GM12878 (cell line): Measurements from ENCODE around the gene CBLB. TPM values are rescaled to one million over a fixed set of nuclear protein-coding genes. Genes with fewer than 3 reads are reported as not detected.

Source experiments
- ATAC-seq: fragments of 200-7000 bp; cut with Tn5 transposase; 3 replicates; pipeline ENCODE4 v1.9.1; 2020; ENCODE audit warnings: mild to moderate bottlenecking, moderate library complexity
- BruUV-seq: library from RNA; stranded (reverse); fragments of 400-500 nt; replicated peaks from 2 replicates; lab custom pipeline; 2021; lab: Mats Ljungman, UMichigan
- CTCF ChIA-PET: fragments of 300-600 bp; sonication (Branson Sonifier 250); formaldehyde crosslinking; extraction: SDS; loops from one replicate; lab custom pipeline; 2021; ENCODE audit warnings: inconsistent platforms; lab: Yijun Ruan, JAX
- POLR2A ChIA-PET: fragments of 350-600 bp; formaldehyde crosslinking; extraction: SDS; loops from one replicate; lab custom pipeline; 2021; ENCODE audit warnings: inconsistent platforms; lab: Charles Lee
- RAD21 ChIA-PET: fragments of 300-600 bp; sonication (Branson Sonifier 250); formaldehyde crosslinking; loops from one replicate; lab custom pipeline; 2023; ENCODE audit warnings: antibody characterized with exemption; ENCODE audit not compliant: unreplicated experiment; lab: Charles Lee
- SMC1A ChIA-PET: fragments of 300-600 bp; sonication (Branson Sonifier 250); formaldehyde crosslinking; loops from one replicate; lab custom pipeline; 2023; ENCODE audit not compliant: unreplicated experiment, uncharacterized antibody; lab: Charles Lee
- DNase-seq: peaks from one replicate; pipeline ENCODE4 v3.0.0-alpha.2; 2011; ENCODE audit warnings: low read depth, low spot score
- FAIRE-seq: peaks from 3 replicates; lab custom pipeline; 2011; peaks lifted over from hg19 to GRCh38; lab: Jason Lieb, UNC
- H2AFZ ChIP-seq: 2 replicates; pipeline ENCODE4 v1.6.0; 2011; ENCODE audit warnings: low read depth, low read length, control low read depth; ENCODE audit not compliant: control insufficient read depth
- H3K27ac ChIP-seq: 2 replicates; pipeline ENCODE4 v1.5.1; 2011; ENCODE audit warnings: control low read depth; ENCODE audit not compliant: control insufficient read depth, insufficient read depth
- H3K27me3 ChIP-seq, 2 experiments: replicated peaks in 1 of 2; 2 replicates each; pipeline versions ENCODE4 v1.6.0 to v1.6.1; 2011; ENCODE audit warnings: low read length in 1 of 2; ENCODE audit not compliant: control insufficient read depth in 2 of 2, insufficient read depth in 2 of 2
- H3K36me3 ChIP-seq, 2 experiments: 2 replicates each; pipeline ENCODE4 v1.5.1; 2011; ENCODE audit warnings: low read length in 1 of 2; ENCODE audit not compliant: control insufficient read depth in 2 of 2, insufficient read depth in 2 of 2
- H3K4me1 ChIP-seq: 2 replicates; pipeline ENCODE4 v1.6.1; 2011; ENCODE audit warnings: mild to moderate bottlenecking, low read length, moderate library complexity, mixed read lengths; ENCODE audit not compliant: control insufficient read depth, insufficient read depth
- H3K4me2 ChIP-seq: 2 replicates; pipeline ENCODE4 v1.6.0; 2011; ENCODE audit warnings: control low read depth; ENCODE audit not compliant: control insufficient read depth, insufficient read depth
- H3K4me3 ChIP-seq: fragments of 200-600 bp; sonication (generic); 2 replicates; pipeline ENCODE4 v1.5.1; 2016
- H3K79me2 ChIP-seq: 2 replicates; pipeline ENCODE4 v1.6.0; 2011; ENCODE audit warnings: low read length; ENCODE audit not compliant: control insufficient read depth, insufficient read depth
- H3K9ac ChIP-seq: 2 replicates; pipeline ENCODE4 v1.8.0; 2011; ENCODE audit warnings: low read length, control low read depth, mixed read lengths; ENCODE audit not compliant: control insufficient read depth, insufficient read depth
- H3K9me3 ChIP-seq: replicated peaks from 3 replicates; pipeline ENCODE4 v1.5.1; 2011; ENCODE audit warnings: mild to moderate bottlenecking, low read length; ENCODE audit not compliant: control insufficient read depth, insufficient read depth
- H4K20me1 ChIP-seq: 2 replicates; pipeline ENCODE4 v1.6.0; 2011; ENCODE audit not compliant: control insufficient read depth, insufficient read depth
- BACH1 ChIP-seq: fragments of 450-650 bp; IDR thresholded peaks from 2 replicates; pipeline ENCODE4 v1.6.1; 2017; ENCODE audit warnings: mild to moderate bottlenecking, borderline replicate concordance
- FOXK2 ChIP-seq: fragments of 450-650 bp; IDR thresholded peaks from 2 replicates; pipeline ENCODE4 v1.6.1; 2017; ENCODE audit warnings: mild to moderate bottlenecking, moderate library complexity
- GATAD2B ChIP-seq: fragments of 450-650 bp; conservative IDR thresholded peaks from 2 replicates; pipeline ENCODE4 v1.6.1; 2017; ENCODE audit warnings: low read depth, mild to moderate bottlenecking, moderate library complexity
- JUNB ChIP-seq: IDR thresholded peaks from 2 replicates; pipeline ENCODE4 v1.6.1; 2016; ENCODE audit warnings: antibody characterized with exemption, mild to moderate bottlenecking
- KDM1A ChIP-seq: fragments of 200-600 bp; sonication (generic); IDR thresholded peaks from 2 replicates; pipeline ENCODE4 v1.6.1; 2016; ENCODE audit warnings: borderline replicate concordance
- LARP7 ChIP-seq: fragments of 450-650 bp; IDR thresholded peaks from 2 replicates; pipeline ENCODE4 v1.6.1; 2017; ENCODE audit warnings: mild to moderate bottlenecking
- RUNX3 ChIP-seq: IDR thresholded peaks from 2 replicates; pipeline ENCODE4 v1.6.1; 2012; ENCODE audit warnings: low read length, inconsistent platforms
- STAT1 ChIP-seq: fragments of 450-650 bp; conservative IDR thresholded peaks from 2 replicates; pipeline ENCODE4 v1.6.1; 2014; ENCODE audit warnings: antibody characterized with exemption, mild to moderate bottlenecking
- ZNF384 ChIP-seq: IDR thresholded peaks from 2 replicates; pipeline ENCODE4 v1.6.1; 2012; ENCODE audit warnings: low read depth, mild to moderate bottlenecking, low read length, improper control_type of control experiment, borderline replicate concordance
- WGBS: methylation state at CpG from one replicate; pipeline ENCODE4 v1.1.6; 2016; ENCODE audit warnings: low lambda C conversion rate; ENCODE audit not compliant: insufficient replicate concordance, insufficient coverage; ENCODE audit errors: missing lambda C conversion rate; 5-methylcytosine and 5-hydroxymethylcytosine counted together
- in situ Hi-C: fragments of 300-500 bp; cut with MboI; formaldehyde crosslinking; loops from 9 replicates; pipeline ENCODE4 v1.14.3; 2018; ENCODE audit warnings: mixed read lengths
- intact Hi-C: fragments of 100-400 bp; cut with micrococcal nuclease; formaldehyde crosslinking; loops from one replicate; pipeline ENCODE4 v1.14.2; 2022; ENCODE audit not compliant: unreplicated experiment
- polyA plus RNA-seq, 11 experiments: library from polyadenylated mRNA; depleted of rRNA in 4 of 11; unstranded in 6 of 11; stranded (reverse) in 5 of 11; fragments of >200 nt; fragmentation: Nextera tagmentation in 4 of 11; fragmentation: Illumina TruSeq in 1 of 11; extraction: Ambion mirVana in 4 of 11; extraction: Trizol in 1 of 11; gene quantifications; 1 replicate in 1 of 11; 2 replicates in 10 of 11; pipeline versions ENCODE4 v1.2.1 to v1.2.3, GENCODE V29; 2011 to 2016; ENCODE audit warnings: inconsistent platforms in 2 of 11, missing spikeins in 2 of 11, low read depth in 1 of 11
- total RNA-seq, 4 experiments: library from RNA; depleted of rRNA in 3 of 4; stranded (reverse); fragments of >200 nt in 3 of 4; fragmentation: Illumina TruSeq in 1 of 4; extraction: Trizol in 1 of 4; gene quantifications; 2 replicates each; pipeline versions ENCODE4 v1.2.1 to v1.2.3, GENCODE V29; 2013 to 2021
- TF ChIP-seq, protein P1 (sequence below): IDR thresholded peaks from 2 replicates; pipeline ENCODE4 v1.6.1; 2011; ENCODE audit warnings: low read depth, mild to moderate bottlenecking, low read length, moderate library complexity, borderline replicate concordance; ENCODE audit errors: extremely low read depth
- TF ChIP-seq, protein P2 (sequence below): IDR thresholded peaks from 2 replicates; pipeline ENCODE4 v1.6.1; 2012; ENCODE audit warnings: low read length, inconsistent platforms
- TF ChIP-seq, protein P3 (sequence below): fragments of 450-650 bp; IDR thresholded peaks from 2 replicates; pipeline ENCODE4 v1.6.1; 2017; ENCODE audit warnings: mild to moderate bottlenecking

The CBLB gene
- total and polyA plus RNA-seq, 10 of the 15 experiments (the other 5 are each of a cell fraction or from before 2014, with no cell fraction given), result 17.2 to 107 (median 41.9) TPM

DNA sequence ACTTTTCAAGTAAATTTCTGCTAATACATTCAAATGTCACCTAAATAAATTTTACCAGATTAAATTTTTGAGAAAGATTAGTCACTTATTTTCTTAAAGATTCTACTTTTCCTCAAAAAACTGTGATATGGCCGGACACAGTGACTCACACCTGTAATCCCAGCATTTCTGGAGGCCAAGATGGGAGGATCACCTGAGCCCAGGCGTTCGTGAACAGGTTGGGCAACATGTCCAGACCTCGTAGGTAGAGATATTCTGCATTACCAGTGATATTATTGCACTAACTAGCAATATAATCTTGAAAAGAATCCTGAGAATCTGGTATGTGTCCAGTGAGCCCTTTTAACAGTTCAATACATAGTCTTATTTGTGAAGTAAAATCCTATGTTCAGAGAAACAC lies 61.7 kb downstream of the CBLB start:
- Histone ChIP-seq H3K27ac (no peak overlapping the region), H3K4me2 (no peak overlapping the region), H3K27me3 (no peaks in the 10 kb centered on the region), H3K79me2 (peaks cover 19% of the 10 kb centered on the region), H3K4me1 (peaks cover 13% of the 10 kb centered on the region), H3K36me3 (no peaks in the 10 kb centered on the region; a peak in 1 of 4 replicates), H4K20me1 (no peaks in the 10 kb centered on the region), H3K4me3 (no peak overlapping the region), H3K9me3 (peaks cover 2% of the 10 kb centered on the region; the same call in 2 of the 3 replicates), H2AFZ (no peak overlapping the region), H3K9ac (no peak overlapping the region)
- FAIRE-seq (no peak), ATAC-seq (no peak), DNase-seq (no peak)
- 98% methylated on average over 4 of the region's 4 CpGs for WGBS
- ChIA-PET SMC1A (interaction anchor here (0.9 to 15.5 kb wide), 3 partner anchors 15 to 802 kb away, joined by 4 to 154 read pairs (median 59); no protein-coding TSS in a partner anchor), RAD21 (interaction anchor here (1.4 kb wide), 2 partner anchors 16 to 20 kb away, joined by 6 to 7 read pairs; no protein-coding TSS in a partner anchor), POLR2A (interaction anchor here (1.7 kb wide), 1 partner anchor 9 kb away, joined by 3 read pairs; no protein-coding TSS in a partner anchor), CTCF (interaction anchor here (1.7 kb wide), 1 partner anchor 19 kb away, joined by 5 read pairs; no protein-coding TSS in a partner anchor)
- BruUV-seq, result no TSS peak
- in situ Hi-C loops (no loop called here), intact Hi-C loops (no loop called here)
- TF ChIP-seq, protein P1, sequence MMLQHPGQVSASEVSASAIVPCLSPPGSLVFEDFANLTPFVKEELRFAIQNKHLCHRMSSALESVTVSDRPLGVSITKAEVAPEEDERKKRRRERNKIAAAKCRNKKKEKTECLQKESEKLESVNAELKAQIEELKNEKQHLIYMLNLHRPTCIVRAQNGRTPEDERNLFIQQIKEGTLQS, result no peak
- TF ChIP-seq GATAD2B, result no peak
- TF ChIP-seq, protein P2, sequence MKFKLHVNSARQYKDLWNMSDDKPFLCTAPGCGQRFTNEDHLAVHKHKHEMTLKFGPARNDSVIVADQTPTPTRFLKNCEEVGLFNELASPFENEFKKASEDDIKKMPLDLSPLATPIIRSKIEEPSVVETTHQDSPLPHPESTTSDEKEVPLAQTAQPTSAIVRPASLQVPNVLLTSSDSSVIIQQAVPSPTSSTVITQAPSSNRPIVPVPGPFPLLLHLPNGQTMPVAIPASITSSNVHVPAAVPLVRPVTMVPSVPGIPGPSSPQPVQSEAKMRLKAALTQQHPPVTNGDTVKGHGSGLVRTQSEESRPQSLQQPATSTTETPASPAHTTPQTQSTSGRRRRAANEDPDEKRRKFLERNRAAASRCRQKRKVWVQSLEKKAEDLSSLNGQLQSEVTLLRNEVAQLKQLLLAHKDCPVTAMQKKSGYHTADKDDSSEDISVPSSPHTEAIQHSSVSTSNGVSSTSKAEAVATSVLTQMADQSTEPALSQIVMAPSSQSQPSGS, result no peak

DNA sequence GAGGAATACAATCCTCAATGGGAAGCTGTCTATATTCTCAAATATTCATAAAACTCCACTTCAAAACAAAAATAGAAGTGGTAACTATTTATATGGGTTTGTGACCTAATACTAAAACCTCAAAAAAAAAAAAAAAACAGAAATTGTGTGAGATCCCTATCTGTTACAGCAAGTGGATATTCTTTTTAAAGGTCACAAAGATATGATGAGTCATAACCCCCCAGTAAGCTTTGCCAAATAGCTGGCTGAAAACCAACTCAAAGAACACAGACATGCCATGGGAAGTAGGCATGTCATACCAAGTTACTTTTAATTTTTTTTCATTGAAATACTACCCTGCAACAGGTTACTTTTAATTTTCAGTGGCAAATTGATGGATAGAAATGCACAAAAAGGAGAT lies 62.5 kb downstream of the CBLB start:
- peaks cover 2% of the 10 kb centered on the region; the same call in 2 of the 3 replicates for H3K9me3 ChIP-seq
- H3K4me3 ChIP-seq, result no peak overlapping the region
- BruUV-seq, result no TSS peak
- intact Hi-C loops, result no loop called here
- no peaks in the 10 kb centered on the region for H4K20me1 ChIP-seq
- H2AFZ ChIP-seq, result no peak overlapping the region
- ATAC-seq (peak; percentile 64), DNase-seq (no peak), FAIRE-seq (no peak)
- ChIA-PET SMC1A (interaction anchor here (0.6 to 15.5 kb wide), 4 partner anchors 16 to 803 kb away, joined by 4 to 154 read pairs (median 32); no protein-coding TSS in a partner anchor), RAD21 (interaction anchor here (0.6 to 1.6 kb wide), 10 partner anchors 13 to 435 kb away, joined by 3 to 7 read pairs (median 3); no protein-coding TSS in a partner anchor), POLR2A (interaction anchor here (0.6 to 1.1 kb wide), 5 partner anchors 8 to 382 kb away, joined by 4 to 7 read pairs (median 5); no protein-coding TSS in a partner anchor), CTCF (no interaction called here)
- no peaks in the 10 kb centered on the region; a peak in 2 of 4 replicates for H3K36me3 ChIP-seq
- H3K27ac ChIP-seq, result no peak overlapping the region
- in situ Hi-C loops, result no loop called here
- H3K4me1 ChIP-seq, result peaks cover 18% of the 10 kb centered on the region
- H3K4me2 ChIP-seq, result no peak overlapping the region
- no peak overlapping the region for H3K9ac ChIP-seq
- peaks cover 25% of the 10 kb centered on the region for H3K79me2 ChIP-seq
- no peaks in the 10 kb centered on the region for H3K27me3 ChIP-seq
- no peak for TF ChIP-seq FOXK2
- TF ChIP-seq GATAD2B, result no peak
- peak; percentile 80 for TF ChIP-seq RUNX3
- TF ChIP-seq ZNF384, result peak; percentile 62; the same call in 1 of the 2 replicates
- no peak for TF ChIP-seq BACH1
- no peak for TF ChIP-seq LARP7
- TF ChIP-seq STAT1, result no peak
- TF ChIP-seq, protein P3, sequence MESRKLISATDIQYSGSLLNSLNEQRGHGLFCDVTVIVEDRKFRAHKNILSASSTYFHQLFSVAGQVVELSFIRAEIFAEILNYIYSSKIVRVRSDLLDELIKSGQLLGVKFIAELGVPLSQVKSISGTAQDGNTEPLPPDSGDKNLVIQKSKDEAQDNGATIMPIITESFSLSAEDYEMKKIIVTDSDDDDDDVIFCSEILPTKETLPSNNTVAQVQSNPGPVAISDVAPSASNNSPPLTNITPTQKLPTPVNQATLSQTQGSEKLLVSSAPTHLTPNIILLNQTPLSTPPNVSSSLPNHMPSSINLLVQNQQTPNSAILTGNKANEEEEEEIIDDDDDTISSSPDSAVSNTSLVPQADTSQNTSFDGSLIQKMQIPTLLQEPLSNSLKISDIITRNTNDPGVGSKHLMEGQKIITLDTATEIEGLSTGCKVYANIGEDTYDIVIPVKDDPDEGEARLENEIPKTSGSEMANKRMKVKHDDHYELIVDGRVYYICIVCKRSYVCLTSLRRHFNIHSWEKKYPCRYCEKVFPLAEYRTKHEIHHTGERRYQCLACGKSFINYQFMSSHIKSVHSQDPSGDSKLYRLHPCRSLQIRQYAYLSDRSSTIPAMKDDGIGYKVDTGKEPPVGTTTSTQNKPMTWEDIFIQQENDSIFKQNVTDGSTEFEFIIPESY, result no peak
- peak; percentile 73; the same call in 1 of the 2 replicates for TF ChIP-seq JUNB
- TF ChIP-seq KDM1A, result no peak
